ENCODE data around the gene SCGB3A1. TPM values are rescaled to one million over a fixed set of nuclear protein-coding genes. Genes with fewer than 3 reads are reported as not detected.

SCGB3A1 gene
- total RNA-seq, 2 donors from 2014 or later, result not detected

GRCh38 chr5:180607861-180608571, 16.7 kb upstream of the SCGB3A1 start:
- Histone ChIP-seq H3K27ac (no peak overlapping the region), H3K9me3 (no peaks in the 10 kb centered on the region), H3K4me1 (ENCODE audit: control insufficient read depth in 1 of 2, low read depth in 2 of 2) (no peaks in the 10 kb centered on the region), H3K36me3 (no peaks in the 10 kb centered on the region), H3K27me3 (replicated peaks; ENCODE audit: insufficient read depth) (no peaks in the 10 kb centered on the region), H3K4me3 (no peak overlapping the region)
- TF ChIP-seq, protein P1, sequence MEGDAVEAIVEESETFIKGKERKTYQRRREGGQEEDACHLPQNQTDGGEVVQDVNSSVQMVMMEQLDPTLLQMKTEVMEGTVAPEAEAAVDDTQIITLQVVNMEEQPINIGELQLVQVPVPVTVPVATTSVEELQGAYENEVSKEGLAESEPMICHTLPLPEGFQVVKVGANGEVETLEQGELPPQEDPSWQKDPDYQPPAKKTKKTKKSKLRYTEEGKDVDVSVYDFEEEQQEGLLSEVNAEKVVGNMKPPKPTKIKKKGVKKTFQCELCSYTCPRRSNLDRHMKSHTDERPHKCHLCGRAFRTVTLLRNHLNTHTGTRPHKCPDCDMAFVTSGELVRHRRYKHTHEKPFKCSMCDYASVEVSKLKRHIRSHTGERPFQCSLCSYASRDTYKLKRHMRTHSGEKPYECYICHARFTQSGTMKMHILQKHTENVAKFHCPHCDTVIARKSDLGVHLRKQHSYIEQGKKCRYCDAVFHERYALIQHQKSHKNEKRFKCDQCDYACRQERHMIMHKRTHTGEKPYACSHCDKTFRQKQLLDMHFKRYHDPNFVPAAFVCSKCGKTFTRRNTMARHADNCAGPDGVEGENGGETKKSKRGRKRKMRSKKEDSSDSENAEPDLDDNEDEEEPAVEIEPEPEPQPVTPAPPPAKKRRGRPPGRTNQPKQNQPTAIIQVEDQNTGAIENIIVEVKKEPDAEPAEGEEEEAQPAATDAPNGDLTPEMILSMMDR (IDR thresholded peaks at IDR 0.05), result no peak
- no peak for DNase-seq (ENCODE audit: low spot score)
- no peak for ATAC-seq (ENCODE audit: insufficient number of reproducible peaks, low FRiP score, low read depth)

DNA sequence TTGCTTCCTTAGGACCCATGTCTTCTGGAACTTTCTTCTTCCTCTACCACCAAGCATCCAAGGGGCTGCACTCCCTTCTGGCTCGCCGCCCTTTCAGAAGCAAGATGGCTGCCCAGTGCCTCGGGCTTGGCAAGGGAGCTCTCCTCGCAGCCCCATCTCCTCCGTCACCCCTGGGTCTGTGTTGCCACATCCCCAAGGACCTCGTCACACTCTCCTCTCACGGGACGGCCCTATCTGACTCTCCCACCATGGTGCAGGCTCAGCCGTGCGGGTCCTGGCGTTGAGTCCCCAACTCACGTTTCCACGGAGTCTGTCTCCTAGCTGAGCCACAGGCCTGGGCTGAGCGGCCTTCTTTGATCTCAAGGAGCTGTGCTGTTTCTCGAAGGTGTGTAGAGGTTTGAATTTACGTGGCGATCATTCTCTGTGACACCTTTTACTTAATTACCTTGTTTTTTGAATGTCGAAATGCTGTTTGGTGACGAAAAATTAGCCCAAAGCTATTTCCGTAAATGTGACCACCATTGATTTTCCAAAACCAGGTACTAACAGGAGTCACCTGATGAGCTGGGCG, 15.0 kb upstream of the SCGB3A1 start:
- Histone ChIP-seq H3K4me1 (ENCODE audit: control insufficient read depth in 1 of 2, low read depth in 2 of 2) (no peaks in the 10 kb centered on the region), H3K27ac (no peak overlapping the region), H3K4me3 (no peak overlapping the region), H3K36me3 (no peaks in the 10 kb centered on the region), H3K27me3 (replicated peaks; ENCODE audit: insufficient read depth) (no peaks in the 10 kb centered on the region), H3K9me3 (no peaks in the 10 kb centered on the region)
- DNase-seq (ENCODE audit: low spot score) (no peak), ATAC-seq (ENCODE audit: insufficient number of reproducible peaks, low FRiP score, low read depth) (no peak)
- TF ChIP-seq, protein P1 (IDR thresholded peaks at IDR 0.05), result no peak

DNA sequence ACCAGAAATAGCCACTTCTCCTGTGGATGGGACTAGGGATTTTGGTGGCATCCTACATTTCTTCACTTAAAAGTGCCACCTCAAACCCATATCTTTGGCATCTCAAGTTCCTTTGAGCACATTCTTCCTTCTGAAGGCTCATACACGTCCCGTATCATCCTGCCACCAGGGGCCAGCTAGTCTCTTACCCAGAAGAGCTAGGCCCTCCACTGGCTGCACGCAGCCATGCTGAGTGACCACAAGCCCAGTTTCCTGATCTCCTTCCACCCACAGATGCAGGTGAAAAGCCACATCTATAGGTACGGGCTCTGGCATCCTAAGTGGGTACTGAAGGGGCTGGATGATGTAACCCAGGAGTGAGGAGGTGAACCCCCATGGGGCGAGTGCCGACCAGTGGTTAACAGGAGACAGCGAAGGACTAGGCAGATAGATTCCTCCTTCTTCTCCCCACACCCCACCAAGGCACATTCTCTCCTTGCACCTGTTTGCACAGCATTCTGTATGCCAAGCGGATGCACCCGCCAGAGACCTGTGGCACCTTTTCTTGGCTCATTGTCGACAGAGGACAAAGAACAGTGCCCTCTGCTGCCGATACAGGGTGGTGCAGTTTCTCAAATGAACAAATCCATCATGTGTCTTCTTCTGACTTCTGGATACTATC, 14.4 kb upstream of the SCGB3A1 start:
- Histone ChIP-seq H3K27ac (no peak overlapping the region), H3K36me3 (no peaks in the 10 kb centered on the region), H3K4me1 (ENCODE audit: control insufficient read depth in 1 of 2, low read depth in 2 of 2) (no peaks in the 10 kb centered on the region), H3K27me3 (replicated peaks; ENCODE audit: insufficient read depth) (no peaks in the 10 kb centered on the region), H3K9me3 (no peaks in the 10 kb centered on the region), H3K4me3 (no peak overlapping the region)
- ATAC-seq (ENCODE audit: insufficient number of reproducible peaks, low FRiP score, low read depth), result no peak
- DNase-seq (ENCODE audit: low spot score), result no peak
- TF ChIP-seq, protein P1 (IDR thresholded peaks at IDR 0.05), result peak; percentile 36

DNA sequence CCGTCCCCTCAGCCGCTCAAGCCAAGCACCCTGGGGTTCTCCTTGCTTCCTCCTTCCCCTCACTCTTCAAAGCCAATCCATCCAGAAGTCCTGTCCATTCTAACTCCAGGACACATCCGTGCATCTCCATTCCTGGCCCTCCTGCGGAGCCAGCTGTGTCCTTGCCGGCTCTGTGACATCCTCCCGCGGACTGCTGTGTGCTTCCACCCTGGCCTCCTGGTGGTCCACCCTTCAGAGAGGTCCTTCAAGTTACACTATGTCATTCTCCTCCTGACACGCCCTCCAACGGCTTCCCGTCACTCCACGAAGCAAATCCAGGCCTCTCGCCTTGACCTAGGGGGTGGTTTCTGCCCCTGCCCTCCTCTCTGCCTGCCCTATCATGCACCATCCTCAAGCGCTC, 13.0 kb upstream of the SCGB3A1 start:
- no peak for ATAC-seq (ENCODE audit: insufficient number of reproducible peaks, low FRiP score, low read depth)
- H3K4me3 ChIP-seq, result no peak overlapping the region
- TF ChIP-seq, protein P1 (IDR thresholded peaks at IDR 0.05), result no peak

DNA sequence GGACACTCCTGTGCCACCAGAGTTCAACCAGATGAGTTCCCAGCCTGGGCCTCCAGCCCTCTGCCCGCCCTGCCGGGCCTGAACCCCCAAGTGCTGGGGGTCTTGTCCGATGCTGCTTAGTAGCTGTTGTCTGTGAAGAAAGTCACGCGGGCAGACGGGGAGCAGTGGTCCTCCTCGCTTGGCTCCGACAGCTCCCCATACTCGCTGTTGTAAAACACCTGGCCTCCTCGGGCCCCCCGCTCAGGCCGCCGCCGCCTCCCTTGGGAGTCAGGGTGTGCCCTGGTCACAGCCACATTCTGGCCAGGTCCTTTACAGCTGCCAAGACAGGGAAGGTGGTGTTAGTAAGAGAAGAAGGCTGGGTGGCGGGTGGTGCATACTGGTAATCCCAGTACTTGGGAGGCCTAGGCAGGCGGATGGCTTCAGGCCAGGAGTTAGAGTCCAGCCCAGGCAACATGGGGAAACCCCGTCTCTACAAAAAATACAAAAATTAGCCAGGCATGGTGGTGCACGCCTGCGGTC, 11.8 kb upstream of the SCGB3A1 start:
- ATAC-seq (ENCODE audit: insufficient number of reproducible peaks, low FRiP score, low read depth), result no peak
- TF ChIP-seq, protein P1 (IDR thresholded peaks at IDR 0.05), result no peak

More for the DNA sequence above, 13.0 kb upstream of the SCGB3A1 start:
- DNase-seq (ENCODE audit: low spot score), result no peak
- Histone ChIP-seq H3K36me3 (no peaks in the 10 kb centered on the region), H3K27me3 (replicated peaks; ENCODE audit: insufficient read depth) (no peaks in the 10 kb centered on the region), H3K9me3 (no peaks in the 10 kb centered on the region), H3K27ac (no peak overlapping the region), H3K4me1 (ENCODE audit: control insufficient read depth in 1 of 2, low read depth in 2 of 2) (no peaks in the 10 kb centered on the region)

More for the DNA sequence above, 11.8 kb upstream of the SCGB3A1 start:
- no peaks in the 10 kb centered on the region for H3K9me3 ChIP-seq
- H3K36me3 ChIP-seq, result no peaks in the 10 kb centered on the region
- no peak overlapping the region for H3K4me3 ChIP-seq
- H3K27ac ChIP-seq, result no peak overlapping the region
- H3K4me1 ChIP-seq (ENCODE audit: control insufficient read depth in 1 of 2, low read depth in 2 of 2), result no peaks in the 10 kb centered on the region
- no peaks in the 10 kb centered on the region for H3K27me3 ChIP-seq (replicated peaks; ENCODE audit: insufficient read depth)
- no peak for DNase-seq (ENCODE audit: low spot score)

Data from thoracic aorta (tissue), 2 donors.